ENCODE measurements around the gene FOXA2. TPM values are rescaled to one million over a fixed set of nuclear protein-coding genes. Genes with fewer than 3 reads are reported as not detected.
"Not testable (repeated sequence)": the region's sequence is repeated elsewhere in the genome, so short reads cannot be mapped to it uniquely, and the experiment has no call there.

Gene FOXA2
- total RNA-seq, 2 donors from 2014 or later = 42.5 to 63.3 TPM

DNA sequence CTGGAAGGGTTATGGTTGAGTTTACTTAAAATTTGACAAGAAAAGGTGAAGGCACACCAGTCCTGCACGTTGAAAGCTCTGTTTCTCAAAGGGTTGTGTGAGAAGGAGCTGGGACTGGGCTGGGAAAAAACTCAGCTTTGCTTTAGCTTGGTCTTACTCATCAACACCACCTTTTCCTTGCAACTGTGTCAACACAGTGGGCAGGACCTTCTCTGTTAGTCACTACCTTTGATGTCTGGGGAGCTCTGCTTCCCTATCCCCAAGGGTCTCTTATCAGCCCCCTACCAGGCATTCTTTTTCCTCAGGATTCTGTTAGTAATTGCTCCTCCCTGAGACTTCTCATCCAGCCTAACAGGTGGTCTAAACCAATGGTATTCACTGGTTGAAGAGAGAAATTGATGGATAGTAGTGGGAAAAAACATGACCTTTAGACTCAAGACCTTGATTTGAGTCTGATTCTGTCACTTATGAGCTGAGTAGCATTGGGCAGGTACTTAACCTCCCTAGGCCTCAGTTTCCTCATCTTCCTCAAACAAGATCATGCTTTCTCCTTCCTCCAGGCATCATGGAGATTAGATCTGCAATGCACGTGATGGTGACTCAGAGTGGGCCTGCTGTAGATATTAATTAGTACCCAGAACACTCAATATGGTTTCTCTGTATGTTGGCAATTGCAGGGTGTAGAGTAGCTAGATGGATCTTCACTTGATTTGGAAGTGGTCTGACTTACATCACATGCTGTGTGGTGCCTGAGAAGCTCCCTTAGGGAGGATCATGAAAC is 17.2 kb upstream of the FOXA2 start:
- Histone ChIP-seq H3K4me1 (no peaks in the 10 kb centered on the region), H3K27me3 (no peaks in the 10 kb centered on the region), H3K36me3 (replicated peaks in 1 of 2; ENCODE audit: insufficient read depth in 1 of 2, low read depth in 2 of 2) (no peaks in the 10 kb centered on the region), H3K4me3 (no peak overlapping the region), H3K27ac (no peak overlapping the region), H3K9me3 (no peaks in the 10 kb centered on the region)
- TF ChIP-seq, protein P1, sequence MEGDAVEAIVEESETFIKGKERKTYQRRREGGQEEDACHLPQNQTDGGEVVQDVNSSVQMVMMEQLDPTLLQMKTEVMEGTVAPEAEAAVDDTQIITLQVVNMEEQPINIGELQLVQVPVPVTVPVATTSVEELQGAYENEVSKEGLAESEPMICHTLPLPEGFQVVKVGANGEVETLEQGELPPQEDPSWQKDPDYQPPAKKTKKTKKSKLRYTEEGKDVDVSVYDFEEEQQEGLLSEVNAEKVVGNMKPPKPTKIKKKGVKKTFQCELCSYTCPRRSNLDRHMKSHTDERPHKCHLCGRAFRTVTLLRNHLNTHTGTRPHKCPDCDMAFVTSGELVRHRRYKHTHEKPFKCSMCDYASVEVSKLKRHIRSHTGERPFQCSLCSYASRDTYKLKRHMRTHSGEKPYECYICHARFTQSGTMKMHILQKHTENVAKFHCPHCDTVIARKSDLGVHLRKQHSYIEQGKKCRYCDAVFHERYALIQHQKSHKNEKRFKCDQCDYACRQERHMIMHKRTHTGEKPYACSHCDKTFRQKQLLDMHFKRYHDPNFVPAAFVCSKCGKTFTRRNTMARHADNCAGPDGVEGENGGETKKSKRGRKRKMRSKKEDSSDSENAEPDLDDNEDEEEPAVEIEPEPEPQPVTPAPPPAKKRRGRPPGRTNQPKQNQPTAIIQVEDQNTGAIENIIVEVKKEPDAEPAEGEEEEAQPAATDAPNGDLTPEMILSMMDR (IDR thresholded peaks at IDR 0.05) = no peak
- no peak for TF ChIP-seq POLR2A (IDR thresholded peaks at IDR 0.05)
- WGBS, 2 donors = 60 to 74% methylated on average over 2 of the region's 2 CpGs
- DNase-seq (no peak), ATAC-seq (no peak)
- intact Hi-C loops (cut with DNase I) = loop anchor here (10.0 kb wide), 1 partner anchor 63 kb away; no protein-coding TSS in a partner anchor

- 98 to 100% methylated on average over 2 of the region's 2 CpGs for WGBS, 2 donors
These were observed 14.9 kb upstream of the FOXA2 start for GRCh38 chr20:22599258-22599657.

GRCh38 chr20:22597303-22597702 is 12.9 kb upstream of the FOXA2 start:
- TF ChIP-seq, protein P1 (IDR thresholded peaks at IDR 0.05) = no peak
- no peak for TF ChIP-seq POLR2A (IDR thresholded peaks at IDR 0.05)
- DNase-seq (no peak), ATAC-seq (no peak)
- intact Hi-C loops (cut with DNase I) = loop anchor here (5.0 kb wide), 1 partner anchor 270 kb away; no protein-coding TSS in a partner anchor
- H3K36me3 ChIP-seq (replicated peaks in 1 of 2; ENCODE audit: insufficient read depth in 1 of 2, low read depth in 2 of 2) = no peaks in the 10 kb centered on the region
- H3K4me3 ChIP-seq = no peak overlapping the region
- H3K27me3 ChIP-seq = no peaks in the 10 kb centered on the region
- 83% methylated on average over 1 of the region's 1 CpG; no CpG with 5 or more reads in 1 of the 2 donors for WGBS, 2 donors
- no peaks in the 10 kb centered on the region for H3K9me3 ChIP-seq
- no peaks in the 10 kb centered on the region for H3K4me1 ChIP-seq
- no peak overlapping the region for H3K27ac ChIP-seq

More at GRCh38 chr20:22599258-22599657, 14.9 kb upstream of the FOXA2 start:
- not testable (repeated sequence) for H3K4me1 ChIP-seq; DNase-seq; H3K4me3 ChIP-seq; H3K36me3 ChIP-seq (replicated peaks in 1 of 2; ENCODE audit: insufficient read depth in 1 of 2, low read depth in 2 of 2); H3K27me3 ChIP-seq; H3K27ac ChIP-seq; H3K9me3 ChIP-seq; ATAC-seq
- intact Hi-C loops (cut with DNase I) = loop anchor here (5.0 kb wide), 1 partner anchor 272 kb away; no protein-coding TSS in a partner anchor

DNA sequence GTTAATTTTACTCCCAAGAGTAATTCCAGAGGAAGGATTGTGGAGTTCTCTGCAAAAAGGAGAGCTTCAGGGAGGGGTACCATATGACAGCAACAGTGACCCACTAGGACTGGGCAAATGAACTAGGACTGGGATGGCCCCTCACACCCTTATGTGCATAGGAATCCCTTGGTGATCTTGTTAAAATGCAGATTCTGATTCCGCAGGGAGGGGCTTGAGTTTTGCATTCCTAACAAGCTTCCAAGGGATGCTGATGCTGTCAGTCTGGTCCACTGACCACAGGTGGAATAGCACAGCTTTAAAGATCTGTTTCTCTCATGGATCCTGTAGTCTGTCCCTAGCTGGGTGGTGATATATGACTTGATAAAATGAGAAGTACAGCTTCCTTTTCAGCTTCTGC is 6.3 kb upstream of the FOXA2 start:
- 61 to 67% methylated on average over 1 of the region's 1 CpG for WGBS, 2 donors
- DNase-seq (no peak), ATAC-seq (no peak)
- Histone ChIP-seq H3K27ac (no peak overlapping the region), H3K4me1 (peaks cover 16% of the 10 kb centered on the region), H3K36me3 (replicated peaks in 1 of 2; ENCODE audit: insufficient read depth in 1 of 2, low read depth in 2 of 2) (no peaks in the 10 kb centered on the region), H3K4me3 (no peak overlapping the region), H3K9me3 (no peaks in the 10 kb centered on the region), H3K27me3 (no peaks in the 10 kb centered on the region)
- TF ChIP-seq, protein P1 (IDR thresholded peaks at IDR 0.05) = no peak
- no peak for TF ChIP-seq POLR2A (IDR thresholded peaks at IDR 0.05)
- intact Hi-C loops (cut with DNase I) = loop anchor here (5.0 kb wide), 1 partner anchor 248 kb away; no protein-coding TSS in a partner anchor

DNA sequence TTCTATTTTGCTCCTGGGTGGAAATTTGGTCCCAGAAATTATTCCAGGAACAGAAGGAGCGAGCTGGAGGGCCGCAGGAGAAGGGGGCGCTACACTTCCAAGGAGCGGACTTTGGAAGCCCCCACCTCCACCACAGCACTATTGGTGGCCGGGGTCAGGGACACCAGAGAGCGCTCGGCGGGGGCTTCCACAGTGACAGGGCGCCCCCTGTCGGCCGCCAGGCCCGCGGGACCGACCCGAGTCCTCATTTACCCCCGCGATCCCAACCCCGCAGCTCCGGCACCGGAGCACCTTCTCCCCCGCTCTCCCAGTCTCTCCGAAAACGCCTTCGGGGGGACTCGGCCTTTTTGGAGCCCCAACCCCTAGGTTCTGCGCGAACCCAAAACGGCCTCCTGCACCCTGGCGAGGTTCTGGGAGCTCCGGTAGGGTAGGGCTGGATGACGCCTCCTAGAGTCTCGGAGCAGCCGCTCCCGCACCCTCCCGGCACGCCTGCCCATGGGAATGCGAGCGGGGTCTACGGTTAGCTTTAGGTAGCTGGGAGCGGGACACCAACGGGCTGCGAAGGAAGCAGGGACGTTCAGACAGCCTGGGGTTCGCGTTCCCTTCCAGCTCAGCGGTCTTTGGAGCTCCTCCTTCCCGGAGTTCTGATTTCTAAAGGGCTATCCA is 2.4 kb upstream of the FOXA2 start:
- Histone ChIP-seq H3K27ac (no peak overlapping the region), H3K36me3 (replicated peaks in 1 of 2; ENCODE audit: insufficient read depth in 1 of 2, low read depth in 2 of 2) (no peaks in the 10 kb centered on the region), H3K27me3 (no peaks in the 10 kb centered on the region), H3K4me1 (peaks cover 21% of the 10 kb centered on the region), H3K9me3 (no peaks in the 10 kb centered on the region), H3K4me3 (no peak overlapping the region)
- intact Hi-C loops (cut with DNase I) = loop anchor here (5.0 to 10.0 kb wide), 2 partner anchors 96 to 132 kb away; no protein-coding TSS in a partner anchor
- no peak for ATAC-seq
- DNase-seq = peak; percentile 73 to 89 (median 81)
- TF ChIP-seq POLR2A (IDR thresholded peaks at IDR 0.05) = no peak
- TF ChIP-seq, protein P1 (IDR thresholded peaks at IDR 0.05) = peak; percentile 84 to 94 (median 86)
- WGBS, 2 donors = 2% methylated on average over 12 to 46 of the region's 47 CpGs
